ENCODE data around the gene GARNL3.

Gene GARNL3

GRCh38 chr9:127264462-127265219 is at the start of gene GARNL3:
TSS of gene GARNL3 (plus strand) at chr9:127264774. CDS start at chr9:127264878, 104 bp downstream.
- DNase-seq (ENCODE audit: low spot score): no peak

GRCh38 chr9:127215268-127216209 is 49.0 kb upstream of the GARNL3 start:
- no peak for DNase-seq (ENCODE audit: low spot score)

GRCh38 chr9:127216210-127216887 is 48.2 kb upstream of the GARNL3 start:
- no peak for DNase-seq (ENCODE audit: low spot score)

- DNase-seq (ENCODE audit: low spot score): no peak
Measured at GRCh38 chr9:127216888-127217217, 47.7 kb upstream of the GARNL3 start.

- DNase-seq (ENCODE audit: low spot score): no peak
Measured at GRCh38 chr9:127218818-127219217, 45.8 kb upstream of the GARNL3 start.

- no peak for DNase-seq (ENCODE audit: low spot score)
Measured at GRCh38 chr9:127219520-127219919, 45.1 kb upstream of the GARNL3 start.

GRCh38 chr9:127221695-127222094 is 42.9 kb upstream of the GARNL3 start:
- no peak for DNase-seq (ENCODE audit: low spot score)

- no peak for DNase-seq (ENCODE audit: low spot score)
Measured at GRCh38 chr9:127222388-127223095, 42.0 kb upstream of the GARNL3 start.

GRCh38 chr9:127223266-127223665 is 41.3 kb upstream of the GARNL3 start:
- DNase-seq (ENCODE audit: low spot score): no peak

- no peak for DNase-seq (ENCODE audit: low spot score)
Measured at GRCh38 chr9:127223810-127224177, 40.8 kb upstream of the GARNL3 start.

- peak; percentile 87 for DNase-seq (ENCODE audit: low spot score)
Measured at GRCh38 chr9:127224178-127224882, 40.2 kb upstream of the GARNL3 start.

GRCh38 chr9:127224883-127225739 is 39.5 kb upstream of the GARNL3 start:
- DNase-seq (ENCODE audit: low spot score): peak; percentile 93

- no peak for DNase-seq (ENCODE audit: low spot score)
Measured at GRCh38 chr9:127225801-127226625, 38.6 kb upstream of the GARNL3 start.

GRCh38 chr9:127229691-127230417 is 34.7 kb upstream of the GARNL3 start:
- DNase-seq (ENCODE audit: low spot score): no peak

GRCh38 chr9:127231666-127232065 is 32.9 kb upstream of the GARNL3 start:
- DNase-seq (ENCODE audit: low spot score): no peak

GRCh38 chr9:127232833-127233549 is 31.6 kb upstream of the GARNL3 start:
- DNase-seq (ENCODE audit: low spot score): no peak

- no peak for DNase-seq (ENCODE audit: low spot score)
Measured at GRCh38 chr9:127233550-127233949, 31.0 kb upstream of the GARNL3 start.

GRCh38 chr9:127233989-127234388 is 30.6 kb upstream of the GARNL3 start:
- no peak for DNase-seq (ENCODE audit: low spot score)
